GM12865 (cell line): ENCODE results near the gene HLA-DPB1.

Experiments
- DNase-seq: peaks from one replicate; pipeline ENCODE4 v3.0.0; 2010; ENCODE audit warnings: low read depth
- H3K4me3 ChIP-seq: 2 replicates; pipeline ENCODE4 v1.5.1; 2011; ENCODE audit warnings: mild to moderate bottlenecking, low read depth, low read length, control low read depth
- TF ChIP-seq, protein P1 (sequence below): IDR thresholded peaks from 2 replicates; pipeline ENCODE4 v1.5.1; 2011; ENCODE audit warnings: low read length, control low read depth, low read depth, inconsistent platforms; ENCODE audit not compliant: insufficient read depth; ENCODE audit errors: missing control alignments

HLA-DPB1 gene

GRCh38 chr6:33126101-33126714 lies 50.4 kb downstream of the HLA-DPB1 start:
- TF ChIP-seq, protein P1, sequence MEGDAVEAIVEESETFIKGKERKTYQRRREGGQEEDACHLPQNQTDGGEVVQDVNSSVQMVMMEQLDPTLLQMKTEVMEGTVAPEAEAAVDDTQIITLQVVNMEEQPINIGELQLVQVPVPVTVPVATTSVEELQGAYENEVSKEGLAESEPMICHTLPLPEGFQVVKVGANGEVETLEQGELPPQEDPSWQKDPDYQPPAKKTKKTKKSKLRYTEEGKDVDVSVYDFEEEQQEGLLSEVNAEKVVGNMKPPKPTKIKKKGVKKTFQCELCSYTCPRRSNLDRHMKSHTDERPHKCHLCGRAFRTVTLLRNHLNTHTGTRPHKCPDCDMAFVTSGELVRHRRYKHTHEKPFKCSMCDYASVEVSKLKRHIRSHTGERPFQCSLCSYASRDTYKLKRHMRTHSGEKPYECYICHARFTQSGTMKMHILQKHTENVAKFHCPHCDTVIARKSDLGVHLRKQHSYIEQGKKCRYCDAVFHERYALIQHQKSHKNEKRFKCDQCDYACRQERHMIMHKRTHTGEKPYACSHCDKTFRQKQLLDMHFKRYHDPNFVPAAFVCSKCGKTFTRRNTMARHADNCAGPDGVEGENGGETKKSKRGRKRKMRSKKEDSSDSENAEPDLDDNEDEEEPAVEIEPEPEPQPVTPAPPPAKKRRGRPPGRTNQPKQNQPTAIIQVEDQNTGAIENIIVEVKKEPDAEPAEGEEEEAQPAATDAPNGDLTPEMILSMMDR = peak; percentile 81
- peak; percentile 69 for DNase-seq
- no peak overlapping the region for H3K4me3 ChIP-seq

DNA sequence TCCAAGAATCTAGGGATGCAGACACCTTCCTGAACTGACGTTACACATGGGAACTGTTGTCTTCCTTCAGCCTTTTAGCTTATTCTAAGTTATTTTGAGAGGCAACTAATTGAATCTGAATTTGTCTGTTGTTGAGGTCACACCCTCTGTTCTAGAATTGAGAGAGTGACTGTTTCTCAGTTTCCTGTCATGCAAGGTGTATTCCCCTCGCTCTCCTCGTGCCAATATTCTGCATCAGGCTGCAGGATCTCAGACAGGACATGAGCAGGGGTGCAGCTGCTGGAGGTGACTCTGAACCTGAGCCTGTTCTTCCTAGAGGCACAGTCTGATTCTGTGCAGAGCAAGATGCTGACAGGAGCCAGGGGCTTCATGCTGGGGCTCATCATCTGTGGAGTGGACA lies 52.5 kb downstream of the HLA-DPB1 start:
- TF ChIP-seq, protein P1 = no peak
- no peak overlapping the region for H3K4me3 ChIP-seq
- DNase-seq = peak; percentile 74

GRCh38 chr6:33132081-33132524 lies 56.3 kb downstream of the HLA-DPB1 start:
- DNase-seq = no peak
- no peak overlapping the region for H3K4me3 ChIP-seq
- TF ChIP-seq, protein P1 = no peak

DNA sequence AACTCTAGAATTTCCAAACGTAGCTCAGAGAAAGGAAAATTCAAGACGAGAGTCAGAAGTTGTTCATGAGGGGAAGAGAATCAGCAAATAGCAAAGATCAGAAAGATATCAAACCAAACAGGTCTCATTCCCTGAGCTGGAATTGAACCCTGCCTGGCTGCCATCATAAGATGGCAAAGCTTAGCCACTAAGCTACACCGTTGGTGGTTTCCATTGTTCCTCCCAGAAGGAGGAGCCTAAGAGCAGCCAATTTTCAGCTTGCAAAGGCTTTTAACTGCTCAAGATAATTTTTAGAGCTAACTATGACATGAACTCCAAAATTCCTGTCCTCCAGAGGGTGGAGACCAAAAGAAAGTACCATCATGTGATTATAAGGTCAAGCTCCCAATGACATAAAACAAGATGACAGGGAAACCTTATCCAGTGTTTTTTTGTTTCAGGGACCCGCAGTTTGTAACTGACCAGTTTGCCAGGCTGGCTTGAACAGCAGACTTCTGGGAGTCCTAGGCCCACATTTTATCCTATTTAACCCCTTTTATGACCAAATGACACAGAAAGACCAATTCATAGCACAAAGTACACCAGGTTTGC lies 60.6 kb downstream of the HLA-DPB1 start:
- DNase-seq = no peak
- TF ChIP-seq, protein P1 = no peak
- no peak overlapping the region for H3K4me3 ChIP-seq
